Suprapubic skin (tissue), 4 donors: Measurements from ENCODE around the gene STXBP4. TPM values are rescaled to one million over a fixed set of nuclear protein-coding genes. Genes with fewer than 3 reads are reported as not detected.

ENCODE experiments used
- DNase-seq, 2 donors: peaks; one replicate each; pipeline ENCODE4 v3.0.0-alpha.2; 2019; ENCODE audit warnings: low spot score in 2 of 2
- H3K27ac ChIP-seq: fragments of 200-600 bp; sonication (generic); one replicate; pipeline ENCODE4 v1.5.1; 2019
- H3K27me3 ChIP-seq: fragments of 200-600 bp; sonication (generic); one replicate; pipeline ENCODE4 v1.5.1; 2019
- H3K36me3 ChIP-seq: fragments of 200-600 bp; sonication (generic); one replicate; pipeline ENCODE4 v1.5.1; 2019
- H3K4me1 ChIP-seq: fragments of 200-600 bp; sonication (generic); one replicate; pipeline ENCODE4 v1.5.1; 2019
- H3K4me3 ChIP-seq: fragments of 200-600 bp; sonication (generic); one replicate; pipeline ENCODE4 v1.5.1; 2019; ENCODE audit warnings: mild to moderate bottlenecking
- H3K9me3 ChIP-seq: fragments of 200-600 bp; sonication (generic); one replicate; pipeline ENCODE4 v1.5.1; 2019
- EP300 ChIP-seq: sonication (generic); formaldehyde crosslinking; IDR thresholded peaks from one replicate; pipeline ENCODE4 v1.6.1; 2017; ENCODE audit warnings: antibody characterized with exemption
- POLR2A ChIP-seq, 2 donors: fragments of 450-650 bp; IDR thresholded peaks; one replicate each; pipeline ENCODE4 v1.6.1; 2017; ENCODE audit warnings: antibody characterized with exemption in 2 of 2, mild to moderate bottlenecking in 2 of 2, moderate library complexity in 2 of 2
- POLR2AphosphoS5 ChIP-seq, 3 donors: sonication (generic); formaldehyde crosslinking; IDR thresholded peaks; one replicate each; pipeline ENCODE4 v1.6.1; 2017; ENCODE audit warnings: antibody characterized with exemption in 3 of 3
- WGBS: methylation state at CpG from one replicate; pipeline ENCODE4 v1.1.5; 2018; 5-methylcytosine and 5-hydroxymethylcytosine counted together
- total RNA-seq, 4 donors: library from RNA; depleted of rRNA; stranded (reverse); fragments of >200 nt; gene quantifications; one replicate each; pipeline ENCODE4 v1.1.0, GENCODE V29; 2016
- TF ChIP-seq, protein P1 (sequence below), 2 donors: fragments of 200-600 bp in 1 of 2; fragments of 450-650 bp in 1 of 2; sonication (generic) in 1 of 2; IDR thresholded peaks; one replicate each; pipeline ENCODE4 v1.5.1; 2016 to 2019; ENCODE audit warnings: antibody characterized with exemption in 2 of 2, mild to moderate bottlenecking in 1 of 2, moderate library complexity in 1 of 2

The STXBP4 gene
- total RNA-seq, 4 donors from 2014 or later = 1.6 to 29.4 (median 7.4) TPM

DNA sequence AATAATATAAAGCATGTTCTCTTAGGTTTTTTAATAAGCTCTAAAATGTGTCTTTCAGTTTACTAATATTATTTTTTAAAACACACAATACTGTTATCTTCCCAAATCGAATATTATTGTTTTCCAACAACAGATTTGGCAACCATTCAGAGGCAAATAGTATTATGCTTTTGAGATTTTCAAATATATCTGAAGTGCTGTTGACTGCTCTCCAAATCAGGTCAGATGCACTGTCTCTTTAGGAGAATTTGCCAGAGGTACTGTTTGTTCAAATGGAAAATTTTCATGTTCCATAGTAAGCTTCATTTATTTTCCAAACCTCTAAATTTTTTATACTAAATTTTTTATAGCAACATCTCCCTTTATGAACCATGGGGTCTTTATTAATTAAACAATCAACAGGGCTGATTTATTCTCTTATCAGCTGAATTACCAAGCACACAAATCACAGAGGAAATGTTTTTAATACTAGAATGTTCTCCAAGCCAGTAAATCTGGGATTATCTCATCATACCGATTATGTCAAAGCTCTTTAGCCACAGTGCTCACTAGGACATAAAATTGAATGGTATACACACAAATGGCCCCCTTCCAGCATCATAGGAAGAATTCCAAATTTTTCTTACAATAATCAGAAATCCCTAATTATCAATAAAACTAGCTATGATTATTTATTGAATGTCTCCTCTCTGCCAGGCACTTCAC, 187.4 kb downstream of the STXBP4 start:
- no peak overlapping the region for H3K27ac ChIP-seq
- peaks cover 6% of the 10 kb centered on the region for H3K36me3 ChIP-seq
- H3K4me1 ChIP-seq = no peaks in the 10 kb centered on the region
- TF ChIP-seq POLR2AphosphoS5 (IDR thresholded peaks at IDR 0.05) (no peak), POLR2A (IDR thresholded peaks at IDR 0.05) (no peak), EP300 (no peak)
- TF ChIP-seq, protein P1, sequence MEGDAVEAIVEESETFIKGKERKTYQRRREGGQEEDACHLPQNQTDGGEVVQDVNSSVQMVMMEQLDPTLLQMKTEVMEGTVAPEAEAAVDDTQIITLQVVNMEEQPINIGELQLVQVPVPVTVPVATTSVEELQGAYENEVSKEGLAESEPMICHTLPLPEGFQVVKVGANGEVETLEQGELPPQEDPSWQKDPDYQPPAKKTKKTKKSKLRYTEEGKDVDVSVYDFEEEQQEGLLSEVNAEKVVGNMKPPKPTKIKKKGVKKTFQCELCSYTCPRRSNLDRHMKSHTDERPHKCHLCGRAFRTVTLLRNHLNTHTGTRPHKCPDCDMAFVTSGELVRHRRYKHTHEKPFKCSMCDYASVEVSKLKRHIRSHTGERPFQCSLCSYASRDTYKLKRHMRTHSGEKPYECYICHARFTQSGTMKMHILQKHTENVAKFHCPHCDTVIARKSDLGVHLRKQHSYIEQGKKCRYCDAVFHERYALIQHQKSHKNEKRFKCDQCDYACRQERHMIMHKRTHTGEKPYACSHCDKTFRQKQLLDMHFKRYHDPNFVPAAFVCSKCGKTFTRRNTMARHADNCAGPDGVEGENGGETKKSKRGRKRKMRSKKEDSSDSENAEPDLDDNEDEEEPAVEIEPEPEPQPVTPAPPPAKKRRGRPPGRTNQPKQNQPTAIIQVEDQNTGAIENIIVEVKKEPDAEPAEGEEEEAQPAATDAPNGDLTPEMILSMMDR (IDR thresholded peaks at IDR 0.05) = no peak
- no peak overlapping the region for H3K4me3 ChIP-seq
- H3K27me3 ChIP-seq = no peaks in the 10 kb centered on the region
- DNase-seq = no peak
- WGBS = 71% methylated on average over 2 of the region's 2 CpGs
- no peaks in the 10 kb centered on the region for H3K9me3 ChIP-seq

DNA sequence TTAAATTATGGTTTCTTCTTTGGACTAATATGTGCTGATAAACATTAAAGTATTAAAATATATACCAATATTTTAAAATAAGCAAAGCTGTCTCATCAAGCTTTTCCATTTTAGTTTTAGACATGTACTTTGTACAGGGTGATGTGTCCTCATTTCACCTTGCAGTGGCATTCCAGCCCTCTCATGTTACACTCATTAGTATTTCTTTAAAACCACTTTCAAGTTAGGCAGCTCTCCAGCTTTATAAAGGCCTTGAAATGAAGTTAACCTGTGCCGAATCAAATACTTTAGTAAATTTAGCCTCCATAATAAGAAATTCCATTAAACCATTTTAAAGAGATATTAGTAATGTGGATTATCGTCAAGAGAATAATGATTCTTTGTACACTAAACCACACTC, 188.6 kb downstream of the STXBP4 start:
- WGBS = 66% methylated on average over 2 of the region's 2 CpGs
- Histone ChIP-seq H3K36me3 (peaks cover 6% of the 10 kb centered on the region), H3K4me1 (no peaks in the 10 kb centered on the region), H3K27ac (no peak overlapping the region), H3K9me3 (no peaks in the 10 kb centered on the region), H3K27me3 (no peaks in the 10 kb centered on the region), H3K4me3 (no peak overlapping the region)
- no peak for DNase-seq
- TF ChIP-seq, protein P1 (IDR thresholded peaks at IDR 0.05) = no peak
- TF ChIP-seq POLR2AphosphoS5 (IDR thresholded peaks at IDR 0.05) (no peak), EP300 (no peak), POLR2A (IDR thresholded peaks at IDR 0.05) (no peak)

DNA sequence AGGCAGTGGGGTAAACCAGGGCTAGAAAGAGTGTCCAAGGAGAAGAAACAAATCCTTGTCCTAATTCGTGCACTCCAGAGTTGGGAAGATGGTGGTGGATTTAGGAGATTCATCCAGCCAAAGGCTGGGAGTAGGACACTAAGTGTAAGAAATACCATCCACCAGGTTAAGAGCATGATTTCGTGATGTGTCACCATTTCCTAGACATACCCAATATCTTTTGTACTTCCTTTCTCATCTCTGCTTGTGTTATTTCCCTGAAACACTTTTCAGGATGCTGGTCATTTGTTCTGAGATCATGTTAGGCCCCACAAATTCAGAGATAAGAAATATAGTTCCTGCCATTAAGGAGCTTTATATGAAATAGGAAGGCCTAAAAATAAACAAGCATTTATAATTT, 189.9 kb downstream of the STXBP4 start:
- H3K36me3 ChIP-seq = peaks cover 6% of the 10 kb centered on the region
- no peak for TF ChIP-seq POLR2A (IDR thresholded peaks at IDR 0.05)
- H3K4me1 ChIP-seq = no peaks in the 10 kb centered on the region
- no peak for DNase-seq
- 91% methylated on average over 2 of the region's 2 CpGs for WGBS
- no peaks in the 10 kb centered on the region for H3K9me3 ChIP-seq
- H3K4me3 ChIP-seq = no peak overlapping the region
- no peak overlapping the region for H3K27ac ChIP-seq
- H3K27me3 ChIP-seq = no peaks in the 10 kb centered on the region

DNA sequence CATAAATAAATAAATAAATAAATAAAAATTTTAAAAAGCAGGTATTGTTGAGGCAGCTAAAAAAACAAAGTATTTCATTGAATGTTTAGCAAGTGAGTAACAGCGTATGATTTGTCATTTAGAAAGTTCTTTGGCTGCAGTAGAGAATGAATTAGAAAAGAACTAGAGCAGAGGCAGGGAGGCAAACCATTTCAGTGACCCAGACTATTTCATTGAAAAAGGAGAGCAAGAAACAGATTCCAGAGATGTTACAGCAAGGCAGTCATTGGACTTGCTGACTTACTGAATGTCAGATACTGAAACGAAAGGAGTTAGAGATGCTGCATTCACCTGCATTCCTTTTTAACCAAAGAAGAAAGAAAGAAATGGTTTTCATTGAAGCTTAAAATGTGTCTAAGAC, 190.7 kb downstream of the STXBP4 start:
- H3K4me3 ChIP-seq = no peak overlapping the region
- H3K36me3 ChIP-seq = peaks cover 6% of the 10 kb centered on the region
- WGBS = 92% methylated on average over 2 of the region's 2 CpGs
- DNase-seq = no peak
- no peaks in the 10 kb centered on the region for H3K27me3 ChIP-seq
- H3K4me1 ChIP-seq = no peaks in the 10 kb centered on the region
- TF ChIP-seq, protein P1 (IDR thresholded peaks at IDR 0.05) = no peak
- no peak for TF ChIP-seq POLR2AphosphoS5 (IDR thresholded peaks at IDR 0.05)
- no peaks in the 10 kb centered on the region for H3K9me3 ChIP-seq
- H3K27ac ChIP-seq = no peak overlapping the region

DNA sequence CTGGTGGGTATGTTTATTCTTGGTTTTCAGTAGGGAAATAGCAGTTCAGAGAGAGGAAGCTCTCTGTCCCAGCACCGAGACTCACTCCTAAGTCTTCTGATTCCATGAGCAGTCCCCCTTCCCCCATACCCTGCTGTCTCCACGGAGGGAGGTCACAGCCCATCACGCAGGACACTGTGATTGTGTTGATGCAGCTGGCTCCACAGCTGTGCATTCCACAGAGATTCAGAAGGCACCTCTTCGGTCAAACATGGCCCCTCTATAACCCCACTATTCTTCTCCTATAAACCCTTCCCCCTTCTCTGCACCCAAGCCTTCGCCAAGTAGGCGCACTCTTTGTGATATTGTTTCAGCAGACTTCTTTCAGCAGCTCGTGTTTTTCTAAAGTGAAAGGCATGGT, 191.9 kb downstream of the STXBP4 start:
- no peak for DNase-seq
- Histone ChIP-seq H3K27ac (no peak overlapping the region), H3K36me3 (peaks cover 6% of the 10 kb centered on the region), H3K9me3 (no peaks in the 10 kb centered on the region), H3K4me3 (no peak overlapping the region), H3K4me1 (no peaks in the 10 kb centered on the region), H3K27me3 (no peaks in the 10 kb centered on the region)
- TF ChIP-seq, protein P1 (IDR thresholded peaks at IDR 0.05) = no peak
- TF ChIP-seq POLR2A (IDR thresholded peaks at IDR 0.05) (no peak), EP300 (no peak), POLR2AphosphoS5 (IDR thresholded peaks at IDR 0.05) (no peak)
- WGBS = 91% methylated on average over 7 of the region's 7 CpGs
